ENCODE measurements around the gene FAM151B.

The FAM151B gene

GRCh38 chr5:80591352-80591751 lies 103.5 kb downstream of the FAM151B start:
- no peak for TF ChIP-seq CTCF (conservative IDR thresholded peaks at IDR 0.05)
- no peak for TF ChIP-seq ZFX (IDR thresholded peaks at IDR 0.05)
- no peak overlapping the region for H3K27ac ChIP-seq

DNA sequence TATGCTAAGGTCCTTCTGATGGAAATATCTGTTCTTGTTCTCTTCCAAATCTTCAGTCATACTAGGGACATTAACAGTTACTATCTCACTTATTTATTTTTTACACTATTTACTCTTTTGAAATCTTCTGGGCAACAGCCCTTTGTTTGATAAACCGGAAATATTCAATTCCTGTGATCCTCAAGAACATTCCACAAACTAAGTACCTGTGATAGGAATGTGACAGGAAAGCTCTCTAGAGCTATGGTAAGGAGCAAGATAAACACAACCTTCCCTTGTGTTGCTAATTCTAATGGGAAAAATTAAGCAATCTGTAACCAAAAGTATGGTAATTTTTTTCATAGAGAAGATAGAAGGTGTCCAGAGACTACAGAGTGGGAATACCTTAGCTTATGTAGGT lies 104.2 kb downstream of the FAM151B start:
- TF ChIP-seq ZFX (IDR thresholded peaks at IDR 0.05) (no peak), CTCF (conservative IDR thresholded peaks at IDR 0.05) (no peak)

More for the DNA sequence above, 104.2 kb downstream of the FAM151B start:
- no peak overlapping the region for H3K27ac ChIP-seq
